TTC549 (cell line): Measurements from ENCODE around the gene FXYD6.

Source experiments
- FAIRE-seq: peaks from 2 replicates; lab custom pipeline; 2012; peaks lifted over from hg19 to GRCh38; lab: Jason Lieb, UNC

The FXYD6 gene

DNA sequence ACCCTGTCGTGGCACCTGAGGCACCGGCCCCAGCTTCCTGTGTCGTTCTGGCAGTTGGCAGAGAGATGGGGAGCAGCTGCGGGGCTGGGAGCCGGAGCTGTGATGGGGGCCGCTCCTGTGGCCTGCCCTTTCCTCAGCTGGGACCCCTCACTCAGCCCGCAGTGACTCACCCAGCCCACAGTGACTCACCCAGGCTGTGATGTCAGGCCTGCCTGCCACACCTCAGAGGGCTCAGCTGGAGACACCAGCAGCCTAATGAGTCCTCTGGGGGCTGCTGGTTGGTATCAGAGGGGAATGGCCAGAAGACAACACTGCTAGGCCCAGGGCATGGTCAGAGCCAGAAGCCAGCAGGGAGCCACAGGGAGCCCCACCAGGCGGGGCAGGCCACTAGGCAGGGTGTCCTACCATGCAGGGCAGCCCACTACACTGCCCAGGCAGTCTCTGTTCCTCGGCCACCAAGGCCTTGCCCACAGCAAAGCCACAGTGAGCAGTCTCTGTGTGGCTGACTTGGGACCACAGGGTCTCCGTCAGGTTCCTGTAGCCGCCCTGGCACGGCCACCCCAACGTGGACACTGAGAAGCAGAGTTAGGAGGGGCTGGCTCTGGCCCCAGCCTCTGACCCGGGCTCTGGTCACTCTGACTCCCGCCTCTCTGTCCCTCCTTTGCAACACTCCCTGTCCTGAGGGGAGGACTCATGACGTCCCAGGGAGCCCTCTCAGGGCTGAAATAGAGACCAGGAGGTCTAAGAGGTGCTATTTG, 47.7 kb downstream of the FXYD6 start:
- no peak for FAIRE-seq

DNA sequence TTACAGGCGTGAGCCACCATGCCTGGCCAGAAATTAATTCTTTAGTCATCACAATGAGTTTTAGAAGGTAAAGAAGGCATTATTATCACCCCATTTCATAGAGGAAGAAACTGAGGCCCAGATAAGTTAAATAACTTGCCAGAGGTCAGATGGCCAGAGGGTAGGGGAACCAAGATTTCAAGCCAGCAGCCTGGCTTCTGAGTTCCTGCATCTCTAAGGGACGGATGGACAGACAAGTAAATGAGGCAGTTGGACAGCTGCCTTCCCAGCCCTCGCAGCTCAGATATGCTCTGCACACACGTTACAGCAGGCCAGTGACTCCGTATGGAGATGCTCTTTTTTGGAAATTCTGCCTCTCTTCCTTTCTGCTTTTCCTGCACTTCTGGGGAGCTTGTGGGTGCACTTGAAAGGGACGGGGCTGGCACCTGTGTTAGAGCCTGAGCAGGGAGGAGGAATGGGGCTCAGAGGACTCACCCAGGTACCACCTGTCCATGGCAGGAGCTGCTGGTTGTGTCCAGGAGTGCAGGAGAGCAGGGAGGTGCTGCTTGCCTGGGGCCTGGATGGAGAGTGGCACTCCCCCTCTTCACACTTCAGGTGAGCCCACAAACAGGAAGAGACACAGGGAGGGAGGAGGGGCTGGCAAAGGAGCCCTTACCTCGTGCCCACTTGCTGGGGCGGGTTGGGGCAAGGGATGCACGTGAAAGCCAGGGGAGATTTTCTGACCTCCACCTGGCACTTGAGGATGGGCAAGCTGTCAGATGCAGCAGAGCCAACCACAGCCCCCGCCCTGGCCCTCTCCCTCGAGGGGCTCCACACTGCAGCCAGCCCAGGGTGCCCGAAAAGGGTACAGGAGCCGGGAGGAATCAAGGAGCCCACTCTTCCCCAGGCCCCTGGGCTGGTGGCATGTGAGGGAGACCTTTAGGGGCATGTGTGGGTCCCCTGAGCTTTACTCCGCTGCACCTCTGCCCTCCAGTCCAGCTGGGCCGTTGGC, 48.6 kb downstream of the FXYD6 start:
- no peak for FAIRE-seq

DNA sequence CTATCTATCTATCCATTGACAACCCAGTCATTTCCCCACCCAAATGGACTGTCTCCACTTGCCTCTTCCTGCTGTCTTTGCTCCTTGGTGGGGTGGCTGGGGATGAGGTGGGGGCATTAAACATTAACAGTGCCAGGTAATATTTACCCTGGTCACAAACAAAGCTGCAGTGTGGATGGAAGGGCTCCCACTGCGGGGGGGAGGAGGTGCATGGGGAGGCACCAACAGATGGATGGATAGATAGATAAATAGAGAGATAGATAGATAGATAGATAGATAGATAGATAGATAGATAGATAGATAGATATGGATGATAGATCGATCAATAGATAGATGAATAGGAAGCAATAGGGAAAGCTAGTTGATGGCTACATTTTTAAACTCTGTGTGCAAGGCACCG, 49.6 kb downstream of the FXYD6 start:
- no peak for FAIRE-seq

DNA sequence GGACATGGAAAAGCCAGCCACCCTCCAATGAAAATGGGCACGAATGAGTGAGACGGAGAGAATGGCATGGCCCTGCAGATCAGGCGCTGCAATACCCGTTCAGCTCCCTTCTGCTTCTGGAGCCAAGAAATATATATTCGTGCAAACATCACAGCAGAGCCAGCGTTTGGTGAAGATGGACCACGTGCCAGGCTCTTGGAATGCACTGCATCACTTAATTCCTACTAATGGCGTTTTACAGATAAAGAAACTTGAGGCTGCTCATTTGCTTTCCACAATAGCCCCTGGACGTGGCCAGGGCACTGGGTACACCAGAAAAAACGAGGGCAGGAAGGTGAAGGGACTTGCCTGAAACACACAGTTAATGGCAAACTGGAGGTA, 50.3 kb downstream of the FXYD6 start:
- no peak for FAIRE-seq

DNA sequence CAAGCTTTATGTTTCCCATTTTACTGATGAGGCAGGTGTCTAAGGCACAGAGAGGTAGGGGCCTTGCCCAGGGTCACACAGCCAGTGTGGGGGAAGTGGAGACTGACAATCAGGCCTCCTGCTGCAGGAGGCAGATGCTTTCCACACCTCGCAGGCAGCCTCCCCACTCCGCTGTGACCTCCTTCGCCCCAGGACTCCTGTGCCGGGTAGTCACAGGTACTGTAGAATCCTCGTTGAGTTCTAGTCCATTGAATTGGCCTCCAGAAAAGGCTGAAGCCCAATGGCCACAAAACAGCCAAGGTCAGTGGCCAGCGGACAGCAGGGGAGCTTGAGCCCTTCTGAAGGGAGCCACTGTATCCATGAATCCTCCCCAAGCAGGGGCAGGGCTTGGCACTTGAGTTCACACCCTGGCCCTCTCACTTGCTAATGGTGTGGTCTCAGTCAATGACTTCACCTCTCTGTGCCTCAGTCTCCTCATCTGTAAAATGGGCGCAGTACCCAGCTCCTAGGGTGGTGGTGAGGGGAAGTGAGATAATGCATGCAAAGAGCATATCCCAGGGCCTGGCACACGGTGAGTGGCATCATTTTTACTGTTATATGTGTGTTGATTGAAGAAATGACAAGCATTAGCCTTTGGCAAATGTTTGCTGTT, 50.8 kb downstream of the FXYD6 start:
- FAIRE-seq, result no peak

DNA sequence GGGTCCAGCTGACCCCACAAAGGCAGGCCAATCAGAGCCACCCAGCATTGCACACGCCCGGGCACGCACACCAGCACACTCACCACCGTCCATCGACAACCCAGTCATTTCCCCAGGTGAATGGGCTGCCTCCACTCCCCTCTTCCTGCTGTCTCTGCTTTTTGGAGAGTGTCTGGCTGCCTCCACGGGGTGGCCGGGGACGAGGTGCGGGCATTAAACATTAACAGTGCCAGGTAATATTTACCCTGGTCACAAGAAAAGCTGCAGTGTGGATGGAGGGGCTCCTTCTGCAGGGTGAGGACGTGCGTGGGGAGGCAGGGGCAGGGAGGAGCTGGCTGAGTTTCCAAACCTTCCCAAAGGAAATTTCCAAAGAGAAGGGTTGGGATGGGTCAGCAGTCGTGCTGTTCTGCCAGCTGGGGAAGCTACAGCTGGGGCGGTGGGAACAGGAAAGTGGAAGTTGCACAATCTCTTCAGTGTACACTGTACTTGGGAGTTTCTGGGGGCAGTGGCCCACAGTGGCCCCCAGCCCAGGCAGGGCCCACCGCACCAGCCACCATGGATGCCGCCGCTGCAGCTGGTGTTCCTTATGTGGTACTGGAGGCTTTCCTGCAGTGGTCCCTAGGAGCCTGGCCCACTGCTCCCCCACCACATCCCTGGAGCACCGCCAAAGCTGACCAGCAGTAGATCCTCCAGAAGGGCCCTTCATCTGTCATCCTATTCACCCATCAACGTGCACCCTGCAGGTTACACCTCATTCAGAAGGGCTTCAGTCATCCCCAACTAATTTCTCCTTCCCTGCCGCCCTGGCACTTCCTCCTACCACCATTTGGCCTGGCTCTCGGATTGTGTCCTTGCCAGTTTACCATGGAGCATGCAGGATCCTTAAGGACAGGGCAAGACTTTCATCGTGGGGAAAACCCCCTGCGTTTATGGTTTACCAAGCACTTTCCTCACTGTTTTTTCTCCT, 51.6 kb downstream of the FXYD6 start, which contains the start of gene FXYD2:
TSS of gene FXYD2 (minus strand) at position 174 of the 967 bp plus-strand sequence. CDS start at position 108, 66 bp downstream.
- FAIRE-seq, result no peak

DNA sequence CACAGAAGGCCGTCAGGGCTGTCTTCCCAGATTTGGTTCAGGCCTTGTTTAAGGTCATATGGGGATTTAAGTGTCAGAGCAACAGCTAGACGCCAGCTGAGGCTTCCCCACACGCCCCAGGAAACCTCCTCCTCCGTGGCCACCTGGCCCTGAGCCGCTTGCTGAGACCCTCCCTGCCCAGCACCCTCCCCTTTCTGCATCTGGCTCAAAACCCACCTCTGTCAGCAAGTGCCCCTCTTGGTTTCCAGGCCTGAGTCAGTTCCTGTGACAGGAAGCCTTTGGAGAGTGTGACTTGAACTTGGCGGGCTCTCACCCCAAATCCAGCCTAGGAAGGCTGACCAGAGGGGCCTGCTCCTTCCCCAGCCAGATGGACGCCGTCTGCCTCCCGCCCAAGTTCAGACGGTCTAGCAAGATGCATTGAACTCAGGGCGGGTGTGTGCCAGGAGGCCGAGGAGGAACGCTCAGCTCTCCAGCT, 52.5 kb downstream of the FXYD6 start:
- FAIRE-seq, result no peak

DNA sequence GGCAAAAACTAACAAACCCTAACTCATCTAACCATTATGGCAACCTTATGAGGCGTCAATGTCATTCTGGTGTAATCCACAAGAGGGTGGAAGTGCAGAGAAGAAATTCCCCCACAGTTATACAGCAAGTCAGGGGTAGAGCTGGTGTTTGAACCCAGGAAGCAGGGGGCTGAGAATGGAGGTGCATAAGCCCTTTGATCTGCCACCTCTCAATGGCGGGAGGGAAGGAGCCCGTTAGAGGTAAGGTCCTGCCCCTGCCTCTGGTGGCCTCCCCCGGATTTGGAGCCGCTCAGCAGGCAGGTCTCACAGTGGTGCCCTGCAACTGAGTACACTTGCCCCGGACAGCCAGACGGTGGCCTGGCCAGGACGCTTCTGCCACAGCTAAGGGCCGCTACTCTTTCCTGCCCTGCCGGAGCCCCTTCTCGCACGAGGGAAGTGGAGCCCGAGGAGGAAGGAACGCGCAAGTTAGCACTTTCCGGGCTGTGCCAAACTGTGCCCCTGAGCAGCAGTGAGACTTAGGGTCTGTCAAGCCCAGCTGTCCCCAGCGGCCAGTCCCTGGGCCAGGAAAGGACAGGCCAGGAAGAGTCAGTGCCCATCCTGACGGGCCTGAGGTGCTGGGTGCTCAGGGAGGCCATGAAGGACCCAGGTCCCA, 53.0 kb downstream of the FXYD6 start:
- FAIRE-seq, result no peak

DNA sequence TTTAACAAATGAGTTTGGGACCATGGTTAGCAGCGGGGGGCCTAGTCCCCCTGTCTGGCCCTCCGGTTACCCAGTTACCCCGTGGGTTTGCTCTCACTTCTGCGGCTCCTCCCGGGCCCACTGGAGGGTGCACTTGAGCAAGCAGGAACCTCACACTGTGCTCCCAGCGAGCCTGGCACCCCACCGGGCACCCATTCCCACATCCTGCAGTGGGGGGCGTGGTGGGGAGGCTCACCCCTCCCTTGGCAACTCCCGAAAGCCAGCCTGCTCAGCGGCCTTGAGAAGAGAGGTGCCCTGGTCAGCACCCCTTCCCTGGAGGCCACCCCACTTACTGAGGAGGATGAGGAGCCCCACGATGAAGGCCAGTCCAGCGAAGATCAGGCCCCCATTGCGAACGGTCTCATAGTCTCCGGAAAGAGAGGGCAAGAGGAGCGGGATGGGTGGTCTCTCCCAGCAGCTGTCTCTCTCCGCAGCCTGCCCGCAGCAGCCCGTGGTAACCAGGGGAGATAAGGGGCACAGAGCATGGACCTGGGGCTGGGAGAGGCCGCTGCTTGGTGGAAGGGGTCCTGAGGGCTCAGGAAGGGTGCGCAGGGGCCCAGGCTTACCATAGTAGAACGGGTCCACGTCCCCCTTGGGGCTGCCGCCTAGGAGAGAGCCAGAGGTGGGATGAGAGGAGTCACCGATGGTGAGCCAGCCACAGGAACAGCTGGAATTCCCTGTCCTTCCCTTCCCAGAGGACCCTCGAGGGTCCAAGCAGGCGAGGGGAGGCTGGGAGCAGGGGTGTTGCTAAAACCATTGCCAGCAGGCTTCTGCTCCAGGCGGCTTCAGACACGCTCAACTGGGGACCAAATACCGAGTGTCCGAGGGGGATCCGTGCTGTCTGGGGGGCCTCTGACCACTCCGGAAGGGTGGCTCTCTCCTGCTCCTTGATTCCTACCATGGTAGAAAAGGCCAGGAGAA, 54.1 kb downstream of the FXYD6 start:
- FAIRE-seq, result no peak

DNA sequence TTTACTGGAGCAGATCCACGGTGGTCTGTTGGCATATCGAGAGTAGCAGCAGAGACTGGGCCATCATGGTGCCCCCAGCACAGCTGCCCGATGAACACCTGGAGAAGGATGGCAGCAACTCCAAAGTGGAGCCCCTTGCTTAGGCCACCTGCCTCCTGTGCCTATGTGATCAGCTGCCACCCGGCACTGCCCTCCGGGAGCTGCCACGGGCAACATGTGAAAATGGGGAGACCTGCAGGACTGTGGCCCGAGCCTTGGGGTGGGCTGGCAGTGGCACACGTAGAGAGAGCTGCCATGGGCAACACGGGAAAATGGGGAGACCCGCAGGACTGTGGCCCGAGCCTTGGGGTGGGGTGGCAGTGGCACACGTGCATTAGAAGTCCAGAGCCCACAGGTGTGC, 55.0 kb downstream of the FXYD6 start:
- no peak for FAIRE-seq

DNA sequence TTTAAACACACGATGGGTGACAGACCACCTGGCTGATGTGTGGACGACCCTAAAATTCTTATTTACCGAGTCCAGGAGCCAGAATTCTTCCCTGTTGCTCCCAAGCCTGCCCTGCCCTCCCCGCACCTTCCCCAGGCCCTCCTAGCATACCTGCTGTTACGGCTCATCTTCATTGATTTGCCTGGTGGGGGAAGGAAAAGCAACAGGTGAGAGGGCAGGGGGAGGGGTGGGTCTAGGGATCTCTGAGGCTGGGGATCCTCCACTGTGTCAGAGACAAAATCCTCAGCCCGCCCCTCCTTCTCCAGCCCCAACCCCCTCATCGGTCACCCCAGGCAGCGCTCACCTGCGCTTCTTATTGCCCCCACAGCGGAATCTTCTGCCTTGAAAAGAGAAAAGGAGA, 55.9 kb downstream of the FXYD6 start:
- FAIRE-seq, result no peak

DNA sequence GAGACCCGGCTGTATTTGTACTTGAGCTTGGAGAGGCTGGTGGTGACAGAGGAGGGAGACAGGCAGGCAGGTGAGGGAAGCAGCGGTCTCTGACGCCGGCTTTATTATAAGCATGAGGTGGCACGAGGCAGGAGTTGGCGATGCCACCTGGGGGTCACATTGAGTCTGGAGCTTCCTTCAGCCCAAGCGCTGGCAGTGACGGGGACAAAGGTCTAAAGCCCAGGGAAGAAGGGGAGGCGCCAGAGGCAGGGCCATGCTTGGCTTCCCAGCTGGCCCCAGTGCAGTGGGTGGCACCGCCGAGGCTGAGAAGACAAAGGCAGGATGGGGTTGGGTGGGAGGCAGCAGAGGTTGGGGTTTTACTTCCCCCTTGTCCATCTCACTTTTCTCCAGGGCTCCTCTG, 56.4 kb downstream of the FXYD6 start:
- no peak for FAIRE-seq

DNA sequence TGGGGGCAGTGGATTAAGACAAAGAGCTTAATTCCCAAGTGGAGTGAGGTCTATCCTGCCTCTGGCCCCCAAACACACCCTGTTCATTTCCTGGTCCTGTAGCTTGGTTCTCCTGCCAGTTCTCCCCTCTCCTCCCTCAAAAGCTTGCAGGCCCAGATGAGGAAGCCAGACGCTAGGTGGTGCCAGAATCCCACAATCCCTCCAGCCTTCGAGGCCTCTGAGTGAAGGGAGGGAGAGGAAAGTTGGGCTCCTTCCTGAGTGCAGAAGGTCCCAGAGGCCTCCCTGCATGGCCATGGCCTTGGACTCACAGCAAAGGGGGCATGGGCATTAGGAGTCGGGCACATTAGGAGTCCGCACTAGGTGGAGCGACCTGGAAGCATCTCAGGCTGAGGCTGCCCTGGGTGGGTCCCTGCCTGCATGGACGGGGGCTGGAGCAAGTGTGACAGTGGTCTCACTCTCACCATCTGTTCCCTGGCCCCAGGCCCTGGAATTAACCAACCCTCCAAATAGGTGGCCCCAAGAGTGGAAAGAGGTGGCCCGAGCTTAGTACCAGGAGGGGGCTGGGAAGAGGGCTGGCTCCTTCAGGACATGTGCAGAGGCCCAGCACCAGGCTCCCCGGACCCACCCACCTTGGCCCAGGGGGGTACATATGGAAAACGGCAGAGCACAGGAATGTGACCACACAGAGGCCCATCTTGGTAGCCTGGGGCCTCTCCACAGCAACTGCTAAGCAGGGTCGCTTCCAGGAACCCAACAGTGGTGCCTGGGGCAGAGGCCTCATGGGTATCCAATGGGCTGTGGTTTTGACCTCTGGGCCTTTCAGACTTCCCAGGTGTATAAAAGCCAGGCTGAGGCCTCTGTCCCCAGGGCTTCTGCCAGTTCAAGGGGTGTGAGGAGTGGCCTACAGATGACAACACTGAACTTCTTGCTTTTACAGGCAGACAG, 57.1 kb downstream of the FXYD6 start:
- no peak for FAIRE-seq

DNA sequence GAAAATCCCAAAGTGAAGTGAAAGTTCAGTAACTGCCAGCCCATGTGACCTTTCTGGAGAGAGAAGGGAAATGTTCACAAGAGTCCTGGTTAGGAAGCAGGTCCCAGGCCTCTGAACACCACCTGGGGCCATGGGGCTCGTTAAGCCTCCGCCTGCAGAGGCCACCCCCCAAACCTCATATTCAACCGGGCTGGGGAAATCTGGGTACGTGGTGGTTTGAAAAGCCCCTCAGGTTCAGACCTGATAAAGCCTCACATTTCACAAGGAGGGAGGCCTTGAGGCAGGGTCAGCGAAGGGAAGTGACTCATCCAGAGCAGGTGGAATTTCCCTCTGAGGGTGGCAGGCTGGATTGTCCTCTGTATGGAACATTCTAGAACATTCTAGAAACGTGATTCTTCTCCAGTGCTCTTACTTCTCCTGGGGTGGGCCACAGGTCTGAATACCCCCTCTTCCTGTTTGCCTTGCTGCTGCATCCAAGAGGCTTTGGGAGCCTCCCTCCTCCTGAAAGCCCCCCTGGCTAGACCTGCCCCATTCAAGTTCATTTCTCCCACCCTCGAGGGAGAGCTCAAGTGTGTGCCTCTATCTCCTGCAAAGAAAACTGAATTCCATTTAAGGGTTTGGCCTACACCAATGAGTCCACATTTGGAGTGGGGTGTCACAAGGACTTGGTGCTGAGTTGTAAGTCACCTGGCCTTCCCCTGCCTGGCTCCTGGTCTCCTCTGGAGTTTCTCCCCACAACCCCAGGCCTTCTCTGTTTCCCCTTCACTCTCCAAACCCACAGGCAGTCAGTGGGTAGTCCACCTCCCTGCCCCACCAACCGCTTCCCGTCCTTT, 58.2 kb downstream of the FXYD6 start:
- FAIRE-seq, result no peak

DNA sequence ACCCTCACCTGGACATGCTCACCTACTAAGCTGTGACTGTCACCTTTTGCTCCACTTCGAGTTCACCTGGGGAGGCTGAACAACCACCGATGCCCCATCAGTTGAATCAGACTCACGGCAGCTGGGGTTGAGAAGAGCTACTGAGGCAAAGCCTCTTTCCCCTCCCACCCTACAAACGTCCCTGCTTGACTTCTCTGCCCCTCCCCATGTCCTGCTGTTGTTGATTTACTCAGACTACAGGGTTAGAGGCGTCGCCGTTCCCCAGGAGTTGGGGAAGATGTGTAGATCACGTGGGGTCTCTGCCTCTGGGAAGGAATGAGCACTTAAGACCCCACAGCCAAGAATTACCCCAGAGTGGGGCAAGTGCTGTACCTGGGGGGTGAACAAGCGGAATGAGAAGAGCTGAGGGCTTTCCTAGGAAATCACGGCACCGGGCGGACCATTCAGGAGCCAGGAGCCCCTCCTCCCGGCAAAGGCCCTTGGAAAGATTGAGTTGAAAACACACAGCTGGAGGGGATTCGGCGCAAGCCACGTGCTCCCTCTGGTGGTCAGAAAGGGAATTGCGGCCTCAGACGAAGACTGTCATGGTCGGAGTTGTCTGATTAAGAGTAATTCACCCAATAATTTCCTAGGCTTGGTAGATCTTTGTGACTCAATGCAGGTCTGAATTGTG, 59.0 kb downstream of the FXYD6 start:
- no peak for FAIRE-seq

DNA sequence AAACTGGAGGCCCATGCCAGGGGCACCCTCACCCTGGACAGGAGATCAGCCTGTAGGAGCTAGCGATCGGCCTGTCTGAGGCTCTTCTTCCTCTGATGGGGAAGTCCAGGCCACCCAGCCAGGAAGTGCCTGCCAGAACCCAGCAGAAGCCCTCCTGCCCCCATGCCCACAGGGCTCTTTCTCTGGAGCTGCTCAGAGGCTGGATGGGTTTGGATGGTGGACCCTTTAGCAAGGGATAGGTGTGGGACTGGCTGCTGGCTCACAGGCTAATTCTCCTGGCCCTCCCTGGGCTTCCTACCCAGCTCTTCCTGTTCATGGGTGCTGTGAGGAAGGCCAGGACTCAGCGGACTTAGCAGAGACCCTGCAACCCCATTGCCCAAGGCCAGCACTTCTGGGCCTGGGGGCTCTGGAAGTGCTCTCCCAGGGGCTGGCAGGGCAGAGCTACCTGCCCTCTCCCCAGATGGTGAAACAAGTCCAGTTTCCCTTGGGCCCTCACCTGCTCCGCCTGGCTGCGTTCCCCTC, 59.6 kb downstream of the FXYD6 start:
- FAIRE-seq, result no peak
